HCT116 (cell line): Measurements from ENCODE around the gene TMEM45B. TPM values are rescaled to one million over a fixed set of nuclear protein-coding genes. Genes with fewer than 3 reads are reported as not detected.

ENCODE experiments used
- ATAC-seq: fragments of 200-7000 bp; cut with Tn5 transposase; 2 replicates; pipeline ENCODE4 v1.9.1; 2020; ENCODE audit warnings: mild to moderate bottlenecking, moderate library complexity
- BruUV-seq: library from RNA; stranded (reverse); fragments of 400-500 nt; replicated peaks from 2 replicates; lab custom pipeline; 2021; lab: Mats Ljungman, UMichigan
- CTCF ChIA-PET: fragments of 300-600 bp; sonication (Branson Sonifier 250); formaldehyde crosslinking; loops from one replicate; lab custom pipeline; 2021; ENCODE audit warnings: antibody characterized with exemption; lab: Charles Lee
- POLR2A ChIA-PET: fragments of 300-600, 350-600 bp; sonication (Branson Sonifier 250); formaldehyde crosslinking; loops from one replicate; lab custom pipeline; 2021; ENCODE audit warnings: antibody characterized with exemption; lab: Charles Lee
- RAD21 ChIA-PET, 2 experiments: fragments of 300-600 bp; sonication (Branson Sonifier 250); formaldehyde crosslinking; loops; one replicate each; lab custom pipeline; 2023; ENCODE audit warnings: low total read pairs in 2 of 2; ENCODE audit not compliant: uncharacterized antibody in 2 of 2, unreplicated experiment in 2 of 2, low non-redundant PET in 1 of 2; lab: Charles Lee
- DNase-seq: peaks from one replicate; pipeline ENCODE4 v3.0.0-alpha.2; 2010; ENCODE audit warnings: low read depth, low spot score
- H2AFZ ChIP-seq: fragments of 200-600 bp; shearing (Covaris generic), sonication (generic); 2 replicates; pipeline ENCODE4 v1.6.1; 2017; ENCODE audit warnings: low read depth, mixed run types, mixed read lengths, antibody characterized with exemption, low read length; ENCODE audit not compliant: poor library complexity, severe bottlenecking
- H3K27ac ChIP-seq: 2 replicates; pipeline ENCODE4 v1.5.1; 2012; ENCODE audit warnings: low read depth, low read length
- H3K27me3 ChIP-seq: fragments of 200-600 bp; sonication (generic); 2 replicates; pipeline ENCODE4 v1.6.1; 2016; ENCODE audit warnings: mixed run types, low read length, mixed read lengths; ENCODE audit not compliant: insufficient read depth
- H3K36me3 ChIP-seq, 2 experiments: fragments of 200-500 bp in 1 of 2; fragments of 200-600 bp in 1 of 2; sonication (Bioruptor generic) in 1 of 2; sonication (generic) in 1 of 2; 2 replicates each; pipeline versions ENCODE4 v1.5.1 to v1.6.1; 2014 to 2016; ENCODE audit warnings: low read length in 2 of 2, inconsistent platforms in 1 of 2, mixed read lengths in 1 of 2, mixed run types in 1 of 2; ENCODE audit not compliant: insufficient read depth in 2 of 2, control insufficient read depth in 1 of 2
- H3K4me1 ChIP-seq, 2 experiments: fragments of 200-600 bp in 1 of 2; sonication (generic) in 1 of 2; 2 replicates each; pipeline versions ENCODE4 v1.5.1 to v1.6.1; 2012 to 2017; ENCODE audit warnings: low read length in 2 of 2, inconsistent platforms in 1 of 2, mild to moderate bottlenecking in 1 of 2, mixed read lengths in 1 of 2, mixed run types in 1 of 2, moderate library complexity in 1 of 2; ENCODE audit not compliant: insufficient read depth in 2 of 2, control insufficient read depth in 1 of 2
- H3K4me2 ChIP-seq: fragments of 200-600 bp; sonication (generic); 2 replicates; pipeline ENCODE4 v1.6.1; 2017; ENCODE audit warnings: mixed run types, low read length, mixed read lengths
- H3K4me3 ChIP-seq, 2 experiments: fragments of 200-600 bp in 1 of 2; sonication (generic) in 1 of 2; replicated peaks in 1 of 2; 2 replicates each; pipeline ENCODE4 v1.5.1; 2011 to 2016; ENCODE audit warnings: low read length in 2 of 2, control low read depth in 1 of 2, low read depth in 1 of 2, mild to moderate bottlenecking in 1 of 2, mixed read lengths in 1 of 2, mixed run types in 1 of 2
- H3K79me2 ChIP-seq: fragments of 200-600 bp; sonication (generic); 2 replicates; pipeline ENCODE4 v1.6.1; 2017; ENCODE audit warnings: mild to moderate bottlenecking, mixed run types, low read length, moderate library complexity, mixed read lengths; ENCODE audit not compliant: insufficient read depth
- H3K9ac ChIP-seq: fragments of 200-600 bp; sonication (generic); 2 replicates; pipeline ENCODE4 v1.6.1; 2016; ENCODE audit warnings: low read length, mixed read lengths
- H3K9me2 ChIP-seq: fragments of 200-600 bp; sonication (generic), shearing (Covaris generic); 2 replicates; pipeline ENCODE4 v1.6.1; 2017; ENCODE audit warnings: mixed run types, mild to moderate bottlenecking, moderate library complexity; ENCODE audit not compliant: insufficient read depth
- H3K9me3 ChIP-seq, 2 experiments: fragments of 200-500 bp in 1 of 2; fragments of 200-600 bp in 1 of 2; sonication (Bioruptor generic) in 1 of 2; sonication (generic) in 1 of 2; 2 replicates each; pipeline ENCODE4 v1.6.1; 2014 to 2017; ENCODE audit warnings: low read length in 2 of 2, mixed read lengths in 2 of 2, inconsistent platforms in 1 of 2, low read depth in 1 of 2, mild to moderate bottlenecking in 1 of 2, mixed run types in 1 of 2, moderate library complexity in 1 of 2; ENCODE audit not compliant: control insufficient read depth in 1 of 2, insufficient read depth in 1 of 2
- H4K20me1 ChIP-seq: fragments of 200-600 bp; sonication (generic), shearing (Covaris generic); 2 replicates; pipeline ENCODE4 v1.6.1; 2017; ENCODE audit warnings: mixed run types, mild to moderate bottlenecking, moderate library complexity; ENCODE audit not compliant: insufficient read depth
- ELF1 ChIP-seq: IDR thresholded peaks from 2 replicates; pipeline ENCODE4 v1.6.1; 2012; ENCODE audit warnings: low read depth, borderline replicate concordance
- EZH2 ChIP-seq: fragments of 200-600 bp; sonication (generic); IDR thresholded peaks from 2 replicates; pipeline ENCODE4 v1.6.1; 2017; ENCODE audit warnings: antibody characterized with exemption, mixed run types
- EZH2phosphoT487 ChIP-seq: fragments of 200-600 bp; IDR thresholded peaks from 2 replicates; pipeline ENCODE4 v1.6.1; 2018; ENCODE audit warnings: antibody characterized with exemption, borderline replicate concordance
- FOSL1 ChIP-seq: IDR thresholded peaks from 2 replicates; pipeline ENCODE4 v1.6.1; 2012; ENCODE audit warnings: low read depth
- JUND ChIP-seq: IDR thresholded peaks from 2 replicates; pipeline ENCODE4 v1.6.1; 2012
- POLR2A ChIP-seq: IDR thresholded peaks from 2 replicates; pipeline ENCODE4 v1.7.0; 2011; ENCODE audit warnings: borderline replicate concordance; ENCODE audit not compliant: insufficient read depth, insufficient read length; ENCODE audit errors: extremely low read depth
- SIN3A ChIP-seq: IDR thresholded peaks from 2 replicates; pipeline ENCODE4 v1.6.1; 2012; ENCODE audit warnings: low read depth
- SP1 ChIP-seq: IDR thresholded peaks from 2 replicates; pipeline ENCODE4 v1.6.1; 2012; ENCODE audit warnings: low read depth
- SRF ChIP-seq: IDR thresholded peaks from 2 replicates; pipeline ENCODE4 v1.6.1; 2012; ENCODE audit warnings: low read depth
- TCF7L2 ChIP-seq: IDR thresholded peaks from 2 replicates; pipeline ENCODE4 v1.7.0; 2011; ENCODE audit warnings: borderline replicate concordance, inconsistent platforms; ENCODE audit not compliant: insufficient read depth, insufficient read length; ENCODE audit errors: extremely low read depth
- YY1 ChIP-seq: IDR thresholded peaks from 2 replicates; pipeline ENCODE4 v1.6.1; 2011; ENCODE audit warnings: low read length, low read depth, moderate library complexity, mild to moderate bottlenecking; ENCODE audit not compliant: insufficient replicate concordance; ENCODE audit errors: extremely low read depth
- ZFX ChIP-seq: fragments of 450-650 bp; IDR thresholded peaks from 2 replicates; pipeline ENCODE4 v1.6.1; 2017
- ZNF274 ChIP-seq: fragments of 200-500 bp; sonication (Bioruptor generic); IDR thresholded peaks from 2 replicates; pipeline ENCODE4 v1.6.1; 2014; ENCODE audit warnings: mild to moderate bottlenecking, low read depth, low read length, inconsistent platforms
- intact Hi-C: fragments of 100-400 bp; cut with micrococcal nuclease; formaldehyde crosslinking; loops from 2 replicates; pipeline ENCODE4 v1.10.0; 2022
- total RNA-seq: library from RNA; stranded (reverse); gene quantifications from one replicate; pipeline ENCODE4 v1.2.1, GENCODE V29; 2021; ENCODE audit not compliant: unreplicated experiment
- TF ChIP-seq, protein P1 (sequence below): IDR thresholded peaks from 2 replicates; pipeline ENCODE4 v1.6.1; 2012
- TF ChIP-seq, protein P2 (sequence below): IDR thresholded peaks from 2 replicates; pipeline ENCODE4 v1.6.1; 2012
- TF ChIP-seq, protein P3 (sequence below), 3 experiments: fragments of 200-600 bp in 1 of 3; sonication (generic) in 1 of 3; IDR thresholded peaks in 2 of 3; conservative IDR thresholded peaks in 1 of 3; 2 replicates each; pipeline ENCODE4 v1.5.1; 2012 to 2017; ENCODE audit warnings: low read depth in 2 of 3, low read length in 2 of 3, antibody characterized with exemption in 1 of 3, borderline replicate concordance in 1 of 3, control low read depth in 1 of 3, mild to moderate bottlenecking in 1 of 3, mixed read lengths in 1 of 3, mixed run types in 1 of 3, moderate library complexity in 1 of 3; ENCODE audit not compliant: insufficient read depth in 1 of 3
- TF ChIP-seq, protein P4 (sequence below): IDR thresholded peaks from 2 replicates; pipeline ENCODE4 v1.6.1; 2012; ENCODE audit warnings: low read depth

The TMEM45B gene
- total RNA-seq, 1 experiment from 2014 or later, result not detected

DNA sequence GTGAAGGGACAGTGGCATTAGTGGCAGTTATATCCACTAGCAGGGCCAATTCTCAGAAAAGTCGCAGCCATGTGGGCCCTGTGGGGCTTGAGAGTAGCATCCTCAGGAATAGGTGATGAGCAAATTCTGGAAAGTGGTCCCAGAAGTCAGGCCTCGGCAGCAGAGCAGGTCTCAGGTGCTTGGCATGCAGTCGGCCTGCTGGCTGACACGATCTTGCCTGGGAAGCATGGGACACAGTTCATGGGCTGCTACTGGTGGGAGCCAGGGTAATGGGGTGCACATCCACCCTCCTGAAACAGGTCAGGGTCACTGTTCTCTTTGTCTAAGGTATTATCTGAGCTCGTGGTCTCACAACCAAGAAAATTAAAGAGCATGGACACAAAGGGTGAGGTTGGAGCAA is 36.8 kb upstream of the TMEM45B start:
- no peaks in the 10 kb centered on the region for H3K36me3 ChIP-seq
- DNase-seq (no peak), ATAC-seq (no peak)
- no peak overlapping the region for H3K4me2 ChIP-seq
- CTCF ChIA-PET, result no interaction called here
- no peaks in the 10 kb centered on the region for H4K20me1 ChIP-seq
- H3K27ac ChIP-seq, result no peak overlapping the region
- no peaks in the 10 kb centered on the region for H3K4me1 ChIP-seq
- H3K27me3 ChIP-seq, result no peaks in the 10 kb centered on the region
- no peak overlapping the region for H3K9ac ChIP-seq
- intact Hi-C loops, result no loop called here
- BruUV-seq, result no TSS peak
- TF ChIP-seq SP1 (no peak), TCF7L2 (no peak), SIN3A (no peak), JUND (no peak), SRF (no peak), YY1 (no peak), EZH2phosphoT487 (no peak)
- TF ChIP-seq, protein P1, sequence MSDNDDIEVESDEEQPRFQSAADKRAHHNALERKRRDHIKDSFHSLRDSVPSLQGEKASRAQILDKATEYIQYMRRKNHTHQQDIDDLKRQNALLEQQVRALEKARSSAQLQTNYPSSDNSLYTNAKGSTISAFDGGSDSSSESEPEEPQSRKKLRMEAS, result no peak
- RAD21 ChIA-PET, result no interaction called here
- POLR2A ChIA-PET, result no interaction called here
- no peaks in the 10 kb centered on the region for H3K79me2 ChIP-seq
- H3K9me3 ChIP-seq, result no peaks in the 10 kb centered on the region
- no peak overlapping the region for H3K4me3 ChIP-seq
- no peaks in the 10 kb centered on the region for H3K9me2 ChIP-seq
- H2AFZ ChIP-seq, result no peak overlapping the region

DNA sequence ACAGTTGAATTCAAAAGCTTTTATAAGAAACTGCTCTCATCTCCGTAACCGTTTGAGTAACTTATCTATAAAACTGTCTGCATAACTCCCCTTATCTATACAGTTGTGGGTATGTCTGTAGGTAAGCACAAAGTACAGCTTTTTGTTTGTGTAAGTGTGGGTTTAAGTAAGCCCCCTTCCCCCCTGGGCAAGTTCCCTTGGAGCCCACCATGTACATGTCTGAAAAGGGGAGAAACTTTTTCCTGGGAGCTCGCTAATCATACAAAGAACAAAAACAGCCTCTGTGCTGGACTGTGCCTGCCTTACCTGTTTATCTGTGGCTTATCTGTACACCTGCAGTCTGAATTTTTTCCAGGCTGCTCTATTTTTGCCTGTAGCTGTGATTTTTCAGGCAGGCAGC is 36.3 kb upstream of the TMEM45B start:
- H2AFZ ChIP-seq, result no peak overlapping the region
- H3K4me1 ChIP-seq, result no peaks in the 10 kb centered on the region
- DNase-seq (no peak), ATAC-seq (no peak)
- H3K4me3 ChIP-seq, result no peak overlapping the region
- CTCF ChIA-PET, result no interaction called here
- H3K27me3 ChIP-seq, result no peaks in the 10 kb centered on the region
- no peaks in the 10 kb centered on the region for H3K9me3 ChIP-seq
- no peaks in the 10 kb centered on the region for H3K9me2 ChIP-seq
- H3K27ac ChIP-seq, result no peak overlapping the region
- no peak overlapping the region for H3K9ac ChIP-seq
- H3K4me2 ChIP-seq, result no peak overlapping the region
- H3K79me2 ChIP-seq, result no peaks in the 10 kb centered on the region
- intact Hi-C loops, result no loop called here
- POLR2A ChIA-PET, result no interaction called here
- no peaks in the 10 kb centered on the region for H3K36me3 ChIP-seq
- H4K20me1 ChIP-seq, result no peaks in the 10 kb centered on the region
- BruUV-seq, result no TSS peak
- RAD21 ChIA-PET, result no interaction called here
- TF ChIP-seq POLR2A, result no peak
- TF ChIP-seq, protein P2, sequence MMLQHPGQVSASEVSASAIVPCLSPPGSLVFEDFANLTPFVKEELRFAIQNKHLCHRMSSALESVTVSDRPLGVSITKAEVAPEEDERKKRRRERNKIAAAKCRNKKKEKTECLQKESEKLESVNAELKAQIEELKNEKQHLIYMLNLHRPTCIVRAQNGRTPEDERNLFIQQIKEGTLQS, result no peak
- no peak for TF ChIP-seq YY1
- TF ChIP-seq, protein P3, sequence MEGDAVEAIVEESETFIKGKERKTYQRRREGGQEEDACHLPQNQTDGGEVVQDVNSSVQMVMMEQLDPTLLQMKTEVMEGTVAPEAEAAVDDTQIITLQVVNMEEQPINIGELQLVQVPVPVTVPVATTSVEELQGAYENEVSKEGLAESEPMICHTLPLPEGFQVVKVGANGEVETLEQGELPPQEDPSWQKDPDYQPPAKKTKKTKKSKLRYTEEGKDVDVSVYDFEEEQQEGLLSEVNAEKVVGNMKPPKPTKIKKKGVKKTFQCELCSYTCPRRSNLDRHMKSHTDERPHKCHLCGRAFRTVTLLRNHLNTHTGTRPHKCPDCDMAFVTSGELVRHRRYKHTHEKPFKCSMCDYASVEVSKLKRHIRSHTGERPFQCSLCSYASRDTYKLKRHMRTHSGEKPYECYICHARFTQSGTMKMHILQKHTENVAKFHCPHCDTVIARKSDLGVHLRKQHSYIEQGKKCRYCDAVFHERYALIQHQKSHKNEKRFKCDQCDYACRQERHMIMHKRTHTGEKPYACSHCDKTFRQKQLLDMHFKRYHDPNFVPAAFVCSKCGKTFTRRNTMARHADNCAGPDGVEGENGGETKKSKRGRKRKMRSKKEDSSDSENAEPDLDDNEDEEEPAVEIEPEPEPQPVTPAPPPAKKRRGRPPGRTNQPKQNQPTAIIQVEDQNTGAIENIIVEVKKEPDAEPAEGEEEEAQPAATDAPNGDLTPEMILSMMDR (IDR thresholded peaks at IDR 0.05 in 2 of 3, conservative IDR thresholded peaks at IDR 0.05 in 1 of 3; ENCODE audit: borderline replicate concordance in 1 of 3, insufficient read depth in 1 of 3, low read depth in 2 of 3, low read length in 2 of 3), result no peak
- no peak for TF ChIP-seq FOSL1
- TF ChIP-seq, protein P4, sequence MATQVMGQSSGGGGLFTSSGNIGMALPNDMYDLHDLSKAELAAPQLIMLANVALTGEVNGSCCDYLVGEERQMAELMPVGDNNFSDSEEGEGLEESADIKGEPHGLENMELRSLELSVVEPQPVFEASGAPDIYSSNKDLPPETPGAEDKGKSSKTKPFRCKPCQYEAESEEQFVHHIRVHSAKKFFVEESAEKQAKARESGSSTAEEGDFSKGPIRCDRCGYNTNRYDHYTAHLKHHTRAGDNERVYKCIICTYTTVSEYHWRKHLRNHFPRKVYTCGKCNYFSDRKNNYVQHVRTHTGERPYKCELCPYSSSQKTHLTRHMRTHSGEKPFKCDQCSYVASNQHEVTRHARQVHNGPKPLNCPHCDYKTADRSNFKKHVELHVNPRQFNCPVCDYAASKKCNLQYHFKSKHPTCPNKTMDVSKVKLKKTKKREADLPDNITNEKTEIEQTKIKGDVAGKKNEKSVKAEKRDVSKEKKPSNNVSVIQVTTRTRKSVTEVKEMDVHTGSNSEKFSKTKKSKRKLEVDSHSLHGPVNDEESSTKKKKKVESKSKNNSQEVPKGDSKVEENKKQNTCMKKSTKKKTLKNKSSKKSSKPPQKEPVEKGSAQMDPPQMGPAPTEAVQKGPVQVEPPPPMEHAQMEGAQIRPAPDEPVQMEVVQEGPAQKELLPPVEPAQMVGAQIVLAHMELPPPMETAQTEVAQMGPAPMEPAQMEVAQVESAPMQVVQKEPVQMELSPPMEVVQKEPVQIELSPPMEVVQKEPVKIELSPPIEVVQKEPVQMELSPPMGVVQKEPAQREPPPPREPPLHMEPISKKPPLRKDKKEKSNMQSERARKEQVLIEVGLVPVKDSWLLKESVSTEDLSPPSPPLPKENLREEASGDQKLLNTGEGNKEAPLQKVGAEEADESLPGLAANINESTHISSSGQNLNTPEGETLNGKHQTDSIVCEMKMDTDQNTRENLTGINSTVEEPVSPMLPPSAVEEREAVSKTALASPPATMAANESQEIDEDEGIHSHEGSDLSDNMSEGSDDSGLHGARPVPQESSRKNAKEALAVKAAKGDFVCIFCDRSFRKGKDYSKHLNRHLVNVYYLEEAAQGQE, result no peak
- no peak for TF ChIP-seq ZNF274
- no peak for TF ChIP-seq ELF1
- no peak for TF ChIP-seq EZH2
- TF ChIP-seq ZFX, result no peak
- TF ChIP-seq SRF, result no peak
- no peak for TF ChIP-seq TCF7L2
